ENCODE data around the gene HAAO. TPM values are rescaled to one million over a fixed set of nuclear protein-coding genes. Genes with fewer than 3 reads are reported as not detected.

Gene HAAO
- total and polyA plus RNA-seq, 2 of the 13 experiments (the other 11 are each of a cell fraction or from before 2014, with no cell fraction given) = 36.1 to 42.7 TPM

DNA sequence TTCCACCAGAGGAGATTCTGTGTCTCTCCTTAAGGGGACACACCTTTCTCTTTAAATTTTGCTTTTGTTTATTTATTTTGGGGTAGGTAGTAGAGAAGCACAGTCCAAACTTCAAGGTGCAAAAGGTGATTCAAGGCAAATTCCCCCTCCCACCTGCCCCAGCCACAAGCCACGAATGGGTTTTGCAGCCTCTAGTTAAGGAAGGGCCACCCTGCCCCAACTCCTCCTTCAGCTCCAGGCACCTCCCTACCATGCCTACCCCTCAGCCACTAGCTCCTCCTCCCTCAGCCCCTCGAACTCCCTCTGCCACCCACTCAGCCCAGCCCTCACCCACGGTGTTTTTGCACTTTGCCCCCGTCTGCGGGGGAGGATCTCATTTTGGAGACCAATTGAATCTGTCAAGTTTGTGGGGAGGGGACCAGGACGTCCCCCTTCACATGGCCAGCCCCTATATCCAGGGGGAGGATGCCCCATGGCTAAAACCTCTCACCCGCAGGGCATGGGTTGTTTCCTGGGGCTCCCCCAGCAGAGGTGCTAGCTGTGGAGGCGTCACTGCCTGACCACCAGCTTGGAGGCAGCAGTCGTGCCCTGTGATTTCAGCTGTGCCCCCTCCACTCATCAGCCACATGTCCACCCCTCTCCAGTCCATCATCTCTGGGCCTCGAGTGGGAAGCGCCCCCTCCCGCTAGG, 4.5 kb downstream of the HAAO start (continued):
- TF ChIP-seq, protein P1, sequence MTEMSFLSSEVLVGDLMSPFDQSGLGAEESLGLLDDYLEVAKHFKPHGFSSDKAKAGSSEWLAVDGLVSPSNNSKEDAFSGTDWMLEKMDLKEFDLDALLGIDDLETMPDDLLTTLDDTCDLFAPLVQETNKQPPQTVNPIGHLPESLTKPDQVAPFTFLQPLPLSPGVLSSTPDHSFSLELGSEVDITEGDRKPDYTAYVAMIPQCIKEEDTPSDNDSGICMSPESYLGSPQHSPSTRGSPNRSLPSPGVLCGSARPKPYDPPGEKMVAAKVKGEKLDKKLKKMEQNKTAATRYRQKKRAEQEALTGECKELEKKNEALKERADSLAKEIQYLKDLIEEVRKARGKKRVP (CRISPR knock-in tag; IDR thresholded peaks at IDR 0.05) = no peak
- TF ChIP-seq REPIN1 (CRISPR knock-in tag; IDR thresholded peaks at IDR 0.05; ENCODE audit: borderline replicate concordance, low read depth) = no peak
- TF ChIP-seq, protein P2, sequence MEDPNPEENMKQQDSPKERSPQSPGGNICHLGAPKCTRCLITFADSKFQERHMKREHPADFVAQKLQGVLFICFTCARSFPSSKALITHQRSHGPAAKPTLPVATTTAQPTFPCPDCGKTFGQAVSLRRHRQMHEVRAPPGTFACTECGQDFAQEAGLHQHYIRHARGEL (CRISPR knock-in tag; IDR thresholded peaks at IDR 0.05) = no peak
- no peak for TF ChIP-seq MTF2 (CRISPR knock-in tag; IDR thresholded peaks at IDR 0.05; ENCODE audit: borderline replicate concordance)
- peak; percentile 23; the same call in 1 of the 2 replicates for TF ChIP-seq ZNF782 (CRISPR knock-in tag; IDR thresholded peaks at IDR 0.05; ENCODE audit: borderline replicate concordance)
- no peak for TF ChIP-seq ZNF790 (CRISPR knock-in tag; IDR thresholded peaks at IDR 0.05; ENCODE audit: borderline replicate concordance)
- no peak for TF ChIP-seq RAD51 (IDR thresholded peaks at IDR 0.05; ENCODE audit: borderline replicate concordance)
- TF ChIP-seq SIN3B (IDR thresholded peaks at IDR 0.05; ENCODE audit: low read length) = no peak
- TF ChIP-seq ZNF180 (CRISPR knock-in tag; IDR thresholded peaks at IDR 0.05; ENCODE audit: borderline replicate concordance, low read depth) = no peak
- TF ChIP-seq ZNF33A (CRISPR knock-in tag; IDR thresholded peaks at IDR 0.05; ENCODE audit: borderline replicate concordance) = no peak
- TF ChIP-seq, protein P3, sequence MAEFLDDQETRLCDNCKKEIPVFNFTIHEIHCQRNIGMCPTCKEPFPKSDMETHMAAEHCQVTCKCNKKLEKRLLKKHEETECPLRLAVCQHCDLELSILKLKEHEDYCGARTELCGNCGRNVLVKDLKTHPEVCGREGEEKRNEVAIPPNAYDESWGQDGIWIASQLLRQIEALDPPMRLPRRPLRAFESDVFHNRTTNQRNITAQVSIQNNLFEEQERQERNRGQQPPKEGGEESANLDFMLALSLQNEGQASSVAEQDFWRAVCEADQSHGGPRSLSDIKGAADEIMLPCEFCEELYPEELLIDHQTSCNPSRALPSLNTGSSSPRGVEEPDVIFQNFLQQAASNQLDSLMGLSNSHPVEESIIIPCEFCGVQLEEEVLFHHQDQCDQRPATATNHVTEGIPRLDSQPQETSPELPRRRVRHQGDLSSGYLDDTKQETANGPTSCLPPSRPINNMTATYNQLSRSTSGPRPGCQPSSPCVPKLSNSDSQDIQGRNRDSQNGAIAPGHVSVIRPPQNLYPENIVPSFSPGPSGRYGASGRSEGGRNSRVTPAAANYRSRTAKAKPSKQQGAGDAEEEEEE (CRISPR knock-in tag; IDR thresholded peaks at IDR 0.05; ENCODE audit: borderline replicate concordance) = no peak
- TF ChIP-seq ZNF607 (CRISPR knock-in tag; IDR thresholded peaks at IDR 0.05; ENCODE audit: borderline replicate concordance) = no peak
- TF ChIP-seq, protein P4, sequence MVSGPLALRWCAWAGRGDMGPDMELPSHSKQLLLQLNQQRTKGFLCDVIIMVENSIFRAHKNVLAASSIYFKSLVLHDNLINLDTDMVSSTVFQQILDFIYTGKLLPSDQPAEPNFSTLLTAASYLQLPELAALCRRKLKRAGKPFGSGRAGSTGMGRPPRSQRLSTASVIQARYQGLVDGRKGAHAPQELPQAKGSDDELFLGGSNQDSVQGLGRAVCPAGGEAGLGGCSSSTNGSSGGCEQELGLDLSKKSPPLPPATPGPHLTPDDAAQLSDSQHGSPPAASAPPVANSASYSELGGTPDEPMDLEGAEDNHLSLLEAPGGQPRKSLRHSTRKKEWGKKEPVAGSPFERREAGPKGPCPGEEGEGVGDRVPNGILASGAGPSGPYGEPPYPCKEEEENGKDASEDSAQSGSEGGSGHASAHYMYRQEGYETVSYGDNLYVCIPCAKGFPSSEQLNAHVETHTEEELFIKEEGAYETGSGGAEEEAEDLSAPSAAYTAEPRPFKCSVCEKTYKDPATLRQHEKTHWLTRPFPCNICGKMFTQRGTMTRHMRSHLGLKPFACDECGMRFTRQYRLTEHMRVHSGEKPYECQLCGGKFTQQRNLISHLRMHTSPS (CRISPR knock-in tag; IDR thresholded peaks at IDR 0.05; ENCODE audit: low read depth) = no peak
- TF ChIP-seq SRY (CRISPR knock-in tag; IDR thresholded peaks at IDR 0.05) = no peak
- no peak for TF ChIP-seq SALL2 (CRISPR knock-in tag; IDR thresholded peaks at IDR 0.05)
- peak; percentile 4 for TF ChIP-seq SKI (IDR thresholded peaks at IDR 0.05; ENCODE audit: partially characterized antibody)
- no peak for TF ChIP-seq ZNF17 (CRISPR knock-in tag; IDR thresholded peaks at IDR 0.05)
- no peak for TF ChIP-seq ATF7 (IDR thresholded peaks at IDR 0.05)
- TF ChIP-seq ATF7 (CRISPR knock-in tag; IDR thresholded peaks at IDR 0.05) = peak; percentile 19; the same call in 1 of the 2 replicates
- TF ChIP-seq ZNF354B (CRISPR knock-in tag; IDR thresholded peaks at IDR 0.05) = no peak
- TF ChIP-seq ELF4 (CRISPR knock-in tag; IDR thresholded peaks at IDR 0.05; ENCODE audit: borderline replicate concordance) = no peak
- TF ChIP-seq BORCS8-MEF2B (CRISPR knock-in tag; IDR thresholded peaks at IDR 0.05) = peak; percentile 19; the same call in 1 of the 2 replicates
- no peak for TF ChIP-seq ATF1 (CRISPR knock-in tag; IDR thresholded peaks at IDR 0.05)
